Bronchial epithelial cell (primary cell): Measurements from ENCODE around the gene CDH13. TPM values are rescaled to one million over a fixed set of nuclear protein-coding genes. Genes with fewer than 3 reads are reported as not detected.
A peak's percentile ranks its signal among the peaks of the same experiment; 100 is the strongest.

ENCODE experiments used
- DNase-seq: peaks from one replicate; pipeline ENCODE4 v3.0.0-alpha.2; 2010; ENCODE audit warnings: low read depth
- FAIRE-seq: peaks from 2 replicates; lab custom pipeline; 2011; peaks lifted over from hg19 to GRCh38; lab: Jason Lieb, UNC
- H3K27me3 ChIP-seq: 2 replicates; pipeline ENCODE4 v1.5.1; 2011; ENCODE audit warnings: low read length; ENCODE audit not compliant: control insufficient read depth, insufficient read depth
- H3K36me3 ChIP-seq: 2 replicates; pipeline ENCODE4 v1.5.1; 2011; ENCODE audit warnings: low read length; ENCODE audit not compliant: control insufficient read depth, insufficient read depth
- H3K4me3 ChIP-seq: 2 replicates; pipeline ENCODE4 v1.5.1; 2011; ENCODE audit warnings: mild to moderate bottlenecking, low read depth, low read length, control low read depth
- total RNA-seq: library from RNA; depleted of rRNA; stranded (reverse); fragments of >200 nt; gene quantifications from 2 replicates; pipeline ENCODE4 v1.2.1, GENCODE V29; 2014
- TF ChIP-seq, protein P1 (sequence below): IDR thresholded peaks from 2 replicates; pipeline ENCODE4 v1.5.1; 2011; ENCODE audit warnings: mild to moderate bottlenecking, moderate library complexity, low read length, control low read depth, inconsistent platforms; ENCODE audit not compliant: insufficient read depth, severe bottlenecking

Gene CDH13
- total RNA-seq, 1 donor from 2014 or later: 31.3 TPM

DNA sequence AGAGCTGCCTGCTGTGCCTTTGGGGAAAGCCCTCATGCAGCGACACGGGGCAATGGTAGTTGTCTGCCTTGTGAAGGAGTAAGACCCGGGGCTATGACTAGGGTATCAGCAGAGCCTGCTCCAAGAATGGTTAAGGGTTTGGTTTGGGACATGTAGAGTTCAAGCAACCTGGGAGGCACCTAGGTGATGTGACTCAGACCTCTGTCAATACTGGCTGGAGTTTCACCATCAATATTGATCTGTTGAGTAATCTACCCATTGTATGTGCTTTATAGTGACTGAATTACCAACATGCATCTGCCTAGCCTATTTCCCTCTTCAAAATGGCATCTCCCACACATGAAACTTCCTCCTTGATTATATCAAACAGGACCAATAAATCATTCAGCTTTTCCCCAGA is 782.6 kb downstream of the CDH13 start:
- no peak overlapping the region for H3K4me3 ChIP-seq
- FAIRE-seq (peak; percentile 88), DNase-seq (peak; percentile 82)
- H3K36me3 ChIP-seq: no peaks in the 10 kb centered on the region
- TF ChIP-seq, protein P1, sequence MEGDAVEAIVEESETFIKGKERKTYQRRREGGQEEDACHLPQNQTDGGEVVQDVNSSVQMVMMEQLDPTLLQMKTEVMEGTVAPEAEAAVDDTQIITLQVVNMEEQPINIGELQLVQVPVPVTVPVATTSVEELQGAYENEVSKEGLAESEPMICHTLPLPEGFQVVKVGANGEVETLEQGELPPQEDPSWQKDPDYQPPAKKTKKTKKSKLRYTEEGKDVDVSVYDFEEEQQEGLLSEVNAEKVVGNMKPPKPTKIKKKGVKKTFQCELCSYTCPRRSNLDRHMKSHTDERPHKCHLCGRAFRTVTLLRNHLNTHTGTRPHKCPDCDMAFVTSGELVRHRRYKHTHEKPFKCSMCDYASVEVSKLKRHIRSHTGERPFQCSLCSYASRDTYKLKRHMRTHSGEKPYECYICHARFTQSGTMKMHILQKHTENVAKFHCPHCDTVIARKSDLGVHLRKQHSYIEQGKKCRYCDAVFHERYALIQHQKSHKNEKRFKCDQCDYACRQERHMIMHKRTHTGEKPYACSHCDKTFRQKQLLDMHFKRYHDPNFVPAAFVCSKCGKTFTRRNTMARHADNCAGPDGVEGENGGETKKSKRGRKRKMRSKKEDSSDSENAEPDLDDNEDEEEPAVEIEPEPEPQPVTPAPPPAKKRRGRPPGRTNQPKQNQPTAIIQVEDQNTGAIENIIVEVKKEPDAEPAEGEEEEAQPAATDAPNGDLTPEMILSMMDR: no peak
- no peaks in the 10 kb centered on the region for H3K27me3 ChIP-seq

DNA sequence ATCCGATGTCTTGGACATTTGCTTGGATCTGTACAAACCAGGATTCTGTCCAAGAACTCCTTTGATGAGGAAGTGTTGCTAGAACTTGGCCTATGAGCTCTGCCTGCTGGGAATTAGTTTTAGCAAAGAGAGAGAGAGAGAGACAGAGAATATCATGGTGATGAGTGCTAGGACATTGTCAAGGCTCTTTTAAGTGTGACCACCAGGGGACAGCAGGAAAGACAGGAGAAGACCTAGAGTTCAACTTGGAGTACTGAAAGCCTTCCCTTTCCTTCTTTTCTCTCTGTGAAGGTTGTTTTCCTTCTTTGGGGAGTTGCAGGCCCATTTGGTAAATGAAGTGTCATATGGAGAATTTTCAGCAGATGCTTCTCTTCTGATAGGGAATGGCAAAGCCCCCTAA is 791.8 kb downstream of the CDH13 start:
- TF ChIP-seq, protein P1: no peak
- H3K27me3 ChIP-seq: no peaks in the 10 kb centered on the region
- DNase-seq (no peak), FAIRE-seq (peak; percentile 23)
- H3K4me3 ChIP-seq: no peak overlapping the region
- H3K36me3 ChIP-seq: no peaks in the 10 kb centered on the region

DNA sequence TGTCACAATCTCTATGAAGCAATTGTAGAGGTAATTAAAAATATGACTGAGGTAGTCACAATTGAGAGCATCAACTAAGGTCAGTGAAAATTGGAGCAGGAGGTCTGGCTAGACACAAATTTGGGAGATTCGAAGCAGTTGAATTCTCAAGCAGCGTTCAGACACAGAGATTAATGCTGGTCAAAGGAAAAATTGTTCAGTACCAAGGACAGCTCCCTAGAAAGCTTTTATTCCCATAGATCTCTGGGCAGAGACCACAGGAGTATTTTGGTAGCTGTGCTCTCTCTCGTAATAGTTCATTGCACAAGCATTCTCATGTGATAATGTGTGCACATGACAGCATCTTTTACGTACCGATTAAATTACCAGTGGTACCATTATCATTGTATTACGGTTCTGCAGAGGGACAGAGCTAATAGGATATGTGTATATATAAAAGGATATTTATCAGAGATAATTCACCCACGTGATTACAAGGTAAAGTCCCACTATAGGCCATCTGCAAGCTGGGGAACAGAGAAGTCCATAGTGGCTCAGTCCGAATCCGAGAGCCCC is 793.5 kb downstream of the CDH13 start:
- peak; percentile 18 for DNase-seq
- Histone ChIP-seq H3K27me3 (no peaks in the 10 kb centered on the region), H3K4me3 (no peak overlapping the region), H3K36me3 (no peaks in the 10 kb centered on the region)
- TF ChIP-seq, protein P1: no peak
- no peak for FAIRE-seq

DNA sequence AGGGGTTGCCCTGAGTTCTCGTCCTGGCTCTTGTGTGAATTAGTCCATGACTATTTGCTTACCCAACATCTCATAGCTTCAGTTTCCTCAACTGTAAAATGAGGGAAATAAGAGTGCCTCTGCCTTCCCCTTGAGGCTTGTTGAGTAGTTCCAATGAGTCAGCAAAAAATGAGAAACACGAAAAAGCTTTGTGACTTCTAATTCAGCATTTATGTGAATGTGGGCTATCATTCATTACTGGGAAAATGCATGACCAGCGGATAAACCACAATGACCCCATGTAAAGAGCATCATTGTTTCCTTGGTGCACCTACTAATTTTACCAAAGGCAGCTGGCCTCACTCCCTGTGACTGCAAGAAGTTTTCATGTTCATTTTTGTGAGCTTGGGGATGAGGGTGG is 806.4 kb downstream of the CDH13 start:
- H3K27me3 ChIP-seq: no peaks in the 10 kb centered on the region
- no peak overlapping the region for H3K4me3 ChIP-seq
- FAIRE-seq (no peak), DNase-seq (no peak)
- TF ChIP-seq, protein P1: no peak
- no peaks in the 10 kb centered on the region for H3K36me3 ChIP-seq

DNA sequence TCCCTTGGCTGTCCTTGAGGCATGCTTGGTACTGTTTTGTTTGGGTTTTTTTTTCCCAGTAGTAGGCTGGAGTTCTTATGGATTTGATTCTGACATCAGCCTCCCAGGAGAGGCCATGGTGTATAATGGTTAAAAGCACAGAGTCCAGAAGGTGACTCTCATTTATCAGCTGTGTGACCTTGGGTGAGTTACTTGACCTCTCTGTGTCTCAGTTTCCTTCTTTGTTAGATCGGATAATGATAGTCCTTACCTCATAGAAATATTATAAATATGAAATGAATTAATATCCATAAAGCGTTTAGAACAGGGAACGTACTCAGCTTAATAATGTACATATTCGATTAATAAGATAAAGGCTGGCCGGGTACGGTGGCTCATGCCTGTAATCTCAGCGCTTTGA is 810.3 kb downstream of the CDH13 start:
- DNase-seq (no peak), FAIRE-seq (no peak)
- Histone ChIP-seq H3K27me3 (no peaks in the 10 kb centered on the region), H3K36me3 (no peaks in the 10 kb centered on the region), H3K4me3 (no peak overlapping the region)
- TF ChIP-seq, protein P1: no peak

DNA sequence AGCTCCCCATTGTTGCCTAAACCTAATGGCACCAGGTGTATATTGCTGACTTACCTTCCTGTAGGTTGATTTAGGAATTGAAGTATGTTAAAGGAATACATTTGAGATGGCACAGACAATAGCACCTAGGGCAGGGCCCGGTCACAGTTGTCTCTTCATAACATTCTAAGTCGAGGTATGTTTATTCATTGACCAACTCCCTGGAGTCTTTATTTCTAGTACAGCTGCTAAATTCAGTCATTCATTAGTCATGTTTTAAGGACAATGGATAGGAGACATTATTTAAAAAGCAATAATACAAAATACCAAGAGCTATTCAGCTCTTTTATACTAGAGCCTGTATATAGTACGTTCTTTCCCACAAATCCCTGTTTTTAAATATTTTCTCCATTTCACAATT is 811.6 kb downstream of the CDH13 start:
- DNase-seq: no peak
- H3K4me3 ChIP-seq: no peak overlapping the region
- TF ChIP-seq, protein P1: no peak

More for the DNA sequence above, 811.6 kb downstream of the CDH13 start:
- no peak for FAIRE-seq
- H3K27me3 ChIP-seq: no peaks in the 10 kb centered on the region
- no peaks in the 10 kb centered on the region for H3K36me3 ChIP-seq
